GM21423 (cell line): Measurements from ENCODE around the gene TRIM29.

Experiments
- ATAC-seq: cut with Tn5 transposase; IDR thresholded peaks from one replicate; pipeline ENCODE4 v1.9.1; 2021; ENCODE audit warnings: mild to moderate bottlenecking, moderate library complexity; ENCODE audit not compliant: unreplicated experiment

TRIM29 gene

DNA sequence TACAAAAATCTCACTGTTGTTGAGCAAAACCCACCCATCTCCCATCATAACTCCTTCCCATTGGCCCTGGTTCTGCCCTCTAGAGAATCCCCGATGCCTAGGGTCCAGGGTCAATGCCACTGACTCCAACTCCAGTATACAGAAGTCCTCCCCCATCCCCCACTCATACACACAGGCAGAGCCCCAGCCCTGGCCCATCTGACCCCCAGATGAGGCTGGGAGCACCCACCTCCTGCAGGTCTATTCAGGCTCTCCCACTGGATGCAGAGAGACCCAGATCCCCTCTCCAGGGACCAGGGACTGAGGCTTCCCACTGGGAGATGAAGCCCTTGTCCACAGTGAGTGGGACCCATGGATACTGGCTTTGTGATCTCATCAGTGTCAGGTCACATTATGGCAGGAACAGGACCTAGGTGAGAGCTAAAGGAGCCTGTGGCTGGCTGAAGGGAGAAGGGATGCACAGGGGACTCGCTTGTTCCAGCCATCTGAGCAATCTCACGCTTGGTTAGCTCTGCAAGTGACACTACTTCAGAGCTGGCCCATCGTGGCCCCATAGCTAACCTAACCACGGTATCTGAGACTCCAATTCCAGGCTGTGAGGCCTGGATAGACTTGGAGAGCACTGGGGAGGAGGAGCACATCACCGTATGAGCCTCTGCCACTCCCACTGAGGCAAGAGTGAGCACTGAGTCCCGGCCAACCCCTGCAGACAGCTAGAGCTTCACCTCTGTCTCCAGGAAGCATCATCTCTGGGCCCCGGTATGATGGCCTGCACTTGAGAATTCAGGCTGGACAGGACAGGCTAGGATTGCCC, 35.7 kb downstream of the TRIM29 start:
- no peak for ATAC-seq

DNA sequence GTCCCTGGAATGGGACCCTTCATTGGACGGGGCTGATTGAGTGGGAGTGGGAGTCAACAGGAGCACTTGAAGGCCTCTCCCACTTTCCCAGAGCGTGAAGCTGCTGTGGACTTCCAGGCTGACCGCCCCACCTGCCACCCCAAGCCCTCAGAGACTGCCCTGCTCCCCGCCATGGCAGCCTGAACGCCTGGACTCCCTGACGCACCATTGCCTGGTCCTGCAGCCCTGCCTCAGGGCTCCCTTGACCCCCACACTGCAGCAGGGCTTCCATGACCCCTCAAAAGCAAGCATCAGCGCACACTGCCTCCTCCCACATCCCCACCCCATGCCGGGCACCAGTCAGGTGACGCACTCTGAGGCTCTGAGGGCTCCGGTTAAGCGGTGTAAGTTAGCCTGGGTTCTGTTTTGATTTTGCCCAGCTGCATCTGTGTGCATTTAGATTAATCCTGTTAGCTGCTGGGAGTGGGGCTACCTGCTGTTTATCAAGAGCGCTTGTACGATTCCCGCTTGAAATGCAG, 39.4 kb downstream of the TRIM29 start:
- ATAC-seq, result no peak

DNA sequence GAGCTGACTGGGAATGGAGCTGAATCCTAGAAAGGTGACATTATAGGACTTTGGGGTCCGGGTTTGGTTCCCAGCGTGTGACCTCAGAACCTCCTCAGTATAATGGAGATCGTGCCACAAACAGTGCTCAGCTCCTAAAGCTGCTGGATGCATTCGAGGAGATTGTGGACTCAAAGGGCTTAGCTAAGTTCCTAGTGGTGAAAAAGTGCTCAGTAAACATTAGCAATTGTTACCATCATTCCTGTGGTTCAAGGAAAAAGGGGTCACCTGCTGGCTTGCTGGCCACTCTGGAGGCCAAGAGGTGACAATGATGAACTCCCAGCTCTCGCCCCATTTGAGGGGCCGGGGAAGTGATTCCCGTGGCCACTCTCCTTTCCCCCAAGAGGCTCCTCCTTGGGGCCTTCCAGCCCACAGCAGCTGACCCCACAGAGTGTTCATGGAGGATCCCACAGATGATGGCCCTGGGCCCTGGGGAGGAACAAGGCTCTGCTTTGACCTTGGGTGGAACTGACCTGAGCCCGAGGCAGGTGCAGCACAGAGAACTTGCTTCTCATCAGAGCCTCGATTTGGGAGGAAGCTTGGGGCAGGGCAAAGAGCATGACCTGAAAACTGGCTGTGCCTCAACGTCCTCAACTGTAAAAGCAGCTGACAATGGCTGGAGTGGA, 40.1 kb downstream of the TRIM29 start:
- no peak for ATAC-seq

DNA sequence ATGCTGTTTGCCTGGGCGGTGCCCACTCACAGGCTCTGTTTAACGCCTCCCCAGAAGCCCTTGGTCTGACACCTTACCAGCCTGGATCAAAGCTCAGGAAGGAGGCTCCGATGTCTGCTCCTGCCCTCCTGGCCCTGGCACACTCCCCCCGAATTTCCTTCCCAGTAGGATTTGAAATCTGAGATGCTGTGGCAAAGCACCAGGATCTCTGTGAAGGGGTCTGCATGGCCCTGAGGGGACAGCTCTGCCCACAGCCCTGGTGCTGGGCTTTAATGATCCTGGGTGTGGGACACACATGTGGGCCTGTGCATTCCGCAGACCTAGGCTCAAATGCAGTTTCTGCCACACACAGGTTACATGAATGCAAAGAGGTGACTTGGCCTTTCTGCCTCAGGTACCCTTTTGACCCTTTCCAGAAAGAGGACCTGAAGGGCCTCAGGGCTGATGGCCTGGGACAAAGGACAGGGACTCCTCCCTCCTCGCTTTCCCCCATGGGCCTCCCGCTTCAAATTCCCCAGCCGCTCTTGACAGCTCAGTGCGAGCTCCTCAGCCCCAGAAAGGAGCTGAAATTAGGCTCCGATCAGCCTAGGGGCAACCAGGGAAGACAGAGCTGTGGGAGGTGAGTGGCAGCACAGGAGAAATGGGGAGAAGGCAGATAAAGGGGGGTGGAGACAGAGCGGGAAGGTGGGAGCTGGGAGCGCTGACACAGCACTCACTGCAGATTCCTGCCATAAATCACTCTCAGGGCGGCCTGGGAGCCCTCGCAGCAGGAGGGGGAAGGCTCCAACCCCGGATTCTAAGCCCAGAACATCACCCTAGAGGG, 41.3 kb downstream of the TRIM29 start:
- no peak for ATAC-seq

DNA sequence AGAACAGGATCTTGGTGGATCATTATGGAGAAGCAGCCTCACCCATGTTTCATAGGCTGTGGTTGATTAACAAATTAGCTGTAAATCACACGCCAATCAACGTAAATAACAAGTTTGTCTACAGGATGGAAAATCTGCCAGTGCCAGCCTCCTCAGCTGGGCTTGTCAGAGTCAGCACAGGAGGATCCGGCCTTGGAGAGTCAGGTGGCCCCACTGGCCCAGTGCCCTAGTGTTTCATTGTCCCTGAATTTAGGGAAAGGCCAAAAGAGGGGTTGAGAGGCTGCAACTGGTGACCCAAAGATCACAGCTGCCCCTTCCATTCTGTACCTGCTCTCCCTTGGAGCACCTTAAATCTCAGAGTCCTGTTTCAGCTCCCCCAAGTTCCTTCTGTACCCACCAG, 42.4 kb downstream of the TRIM29 start:
- no peak for ATAC-seq

DNA sequence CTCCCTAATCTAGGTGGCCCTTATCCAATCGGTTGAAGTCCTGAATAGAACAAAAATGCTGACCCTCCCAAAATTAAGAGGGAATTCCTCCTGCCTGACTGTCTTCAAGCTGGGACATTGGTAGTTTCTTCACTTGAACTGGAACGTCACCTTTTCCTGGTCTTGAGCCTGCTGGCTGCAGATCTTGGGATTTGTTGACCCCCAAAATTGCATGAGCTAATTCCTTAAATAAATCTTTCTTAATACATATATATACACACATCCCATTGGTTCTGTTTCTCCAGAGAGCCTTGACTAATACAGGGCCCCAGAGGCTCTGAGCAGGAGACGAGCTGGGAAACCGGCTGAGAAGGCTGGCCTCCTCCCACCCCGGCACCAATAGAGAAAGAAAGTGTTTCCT, 46.2 kb downstream of the TRIM29 start:
- ATAC-seq, result no peak

DNA sequence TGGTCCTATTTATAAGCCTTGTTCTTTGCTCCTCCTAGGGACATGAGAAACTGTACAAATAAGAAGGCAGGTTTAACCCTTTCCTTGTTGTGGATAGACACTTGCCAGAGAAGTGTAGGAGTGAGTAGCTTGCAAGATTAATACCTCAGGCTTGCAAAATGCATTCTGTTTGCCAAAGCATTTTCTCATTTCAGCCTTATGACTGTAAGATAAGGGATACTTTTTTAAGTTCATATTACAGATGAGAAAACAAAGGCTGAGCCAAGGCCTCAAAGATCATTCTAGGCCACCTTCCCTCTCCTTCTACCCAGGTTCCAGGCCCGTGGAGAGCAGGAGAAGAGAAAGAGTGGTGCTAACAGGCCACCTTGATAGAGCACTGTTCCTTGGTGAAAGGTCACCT, 46.8 kb downstream of the TRIM29 start:
- ATAC-seq, result no peak

DNA sequence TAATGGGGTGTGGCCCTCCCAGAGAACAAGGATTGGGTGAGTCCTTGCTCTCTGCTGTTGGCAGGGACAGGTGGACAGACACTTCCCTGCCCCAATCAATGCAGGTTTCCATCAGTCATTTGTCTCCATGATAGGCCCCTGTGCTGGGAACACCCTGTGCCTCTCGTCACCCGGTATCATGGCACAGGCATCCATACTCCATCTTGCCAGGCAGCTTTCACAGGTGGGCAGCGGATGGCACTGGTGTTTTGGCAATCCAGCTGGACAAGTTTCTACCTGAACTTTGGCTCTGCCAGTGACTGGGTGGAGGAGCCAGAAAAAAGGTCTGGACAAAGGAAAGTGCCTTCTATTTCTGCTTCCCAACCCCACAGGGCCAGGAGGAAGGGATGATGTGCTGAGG, 47.5 kb downstream of the TRIM29 start:
- no peak for ATAC-seq

DNA sequence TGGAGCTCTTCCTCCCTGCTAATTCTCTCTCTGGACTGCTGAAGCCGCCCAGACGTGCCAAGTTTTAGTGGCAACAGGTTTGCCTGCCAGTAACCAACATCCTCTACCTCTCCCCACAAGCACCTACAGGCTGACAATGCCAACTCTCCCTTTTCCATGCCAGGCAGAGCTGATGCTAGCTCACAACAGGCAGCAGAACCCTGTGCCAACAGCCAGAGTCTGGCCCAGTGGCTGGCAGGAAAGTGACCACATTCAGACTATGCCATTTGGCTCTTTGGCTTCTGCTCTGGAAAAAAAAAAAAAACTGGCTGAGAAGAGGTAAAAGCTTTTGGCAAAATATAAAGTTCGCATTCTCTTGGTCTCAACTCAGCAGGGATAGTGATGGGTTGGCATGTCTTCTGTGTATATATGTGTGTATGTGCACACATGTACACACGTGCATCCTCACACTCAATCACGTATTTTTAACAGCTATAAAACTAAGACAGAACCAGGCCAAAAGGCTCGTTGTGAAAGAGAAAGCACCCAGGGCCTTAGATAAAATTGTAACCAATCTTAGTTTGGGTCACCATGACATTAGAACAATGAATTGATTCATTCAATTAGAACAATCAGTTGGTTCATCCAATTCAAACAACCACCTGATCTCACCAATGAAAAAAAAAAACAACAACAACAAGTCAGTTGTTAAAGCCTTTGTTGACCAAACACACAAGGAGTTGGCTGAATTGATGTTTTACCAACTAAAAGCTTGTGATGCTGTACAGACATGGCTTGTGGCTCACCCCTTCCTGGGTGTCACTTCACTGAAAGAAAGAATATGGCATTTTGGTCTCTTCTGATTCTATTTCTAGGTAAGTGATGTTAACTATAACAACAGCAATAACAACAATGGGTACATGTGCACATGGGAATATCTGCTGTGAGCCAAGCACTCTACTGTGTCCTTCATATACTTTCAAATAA, 48.6 kb downstream of the TRIM29 start:
- no peak for ATAC-seq

DNA sequence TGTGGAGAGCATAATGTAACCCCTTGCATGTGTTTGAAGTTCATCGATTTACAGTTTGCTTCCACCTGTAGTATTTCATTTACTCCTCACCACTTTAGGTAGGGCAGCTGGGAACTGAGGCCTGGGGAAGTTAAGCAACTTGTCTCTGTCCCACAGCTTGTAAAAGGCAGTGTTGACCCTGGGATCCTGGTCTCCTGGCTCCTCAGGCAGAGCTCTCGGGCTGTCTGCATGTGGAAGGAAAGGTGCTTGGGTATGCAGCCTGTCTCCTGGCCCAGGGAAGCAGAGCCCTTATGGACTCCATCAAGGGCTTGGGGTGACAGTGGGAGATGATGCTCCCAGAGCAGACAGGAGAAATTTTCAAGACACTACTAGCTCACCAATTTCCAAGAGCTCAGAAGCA, 49.9 kb downstream of the TRIM29 start:
- ATAC-seq, result no peak

DNA sequence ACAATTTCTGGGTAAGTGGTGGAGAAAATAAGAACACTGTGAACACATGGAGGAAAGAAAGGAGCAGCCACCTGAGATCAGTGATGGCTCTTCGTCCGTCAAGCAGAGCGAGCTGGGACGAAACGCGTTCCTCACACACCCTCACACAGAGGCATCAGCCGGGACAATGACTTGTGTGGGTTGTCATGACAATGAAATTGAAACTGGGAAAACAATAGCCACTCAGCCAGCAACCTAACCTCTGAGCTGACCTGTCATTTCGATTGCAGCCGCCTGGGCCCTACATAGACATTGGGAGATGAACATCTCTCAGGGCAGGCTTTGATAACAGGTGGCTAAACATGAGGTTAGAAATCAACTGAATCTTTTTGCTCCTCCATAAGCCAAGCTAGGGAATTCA, 51.3 kb downstream of the TRIM29 start:
- ATAC-seq, result no peak

DNA sequence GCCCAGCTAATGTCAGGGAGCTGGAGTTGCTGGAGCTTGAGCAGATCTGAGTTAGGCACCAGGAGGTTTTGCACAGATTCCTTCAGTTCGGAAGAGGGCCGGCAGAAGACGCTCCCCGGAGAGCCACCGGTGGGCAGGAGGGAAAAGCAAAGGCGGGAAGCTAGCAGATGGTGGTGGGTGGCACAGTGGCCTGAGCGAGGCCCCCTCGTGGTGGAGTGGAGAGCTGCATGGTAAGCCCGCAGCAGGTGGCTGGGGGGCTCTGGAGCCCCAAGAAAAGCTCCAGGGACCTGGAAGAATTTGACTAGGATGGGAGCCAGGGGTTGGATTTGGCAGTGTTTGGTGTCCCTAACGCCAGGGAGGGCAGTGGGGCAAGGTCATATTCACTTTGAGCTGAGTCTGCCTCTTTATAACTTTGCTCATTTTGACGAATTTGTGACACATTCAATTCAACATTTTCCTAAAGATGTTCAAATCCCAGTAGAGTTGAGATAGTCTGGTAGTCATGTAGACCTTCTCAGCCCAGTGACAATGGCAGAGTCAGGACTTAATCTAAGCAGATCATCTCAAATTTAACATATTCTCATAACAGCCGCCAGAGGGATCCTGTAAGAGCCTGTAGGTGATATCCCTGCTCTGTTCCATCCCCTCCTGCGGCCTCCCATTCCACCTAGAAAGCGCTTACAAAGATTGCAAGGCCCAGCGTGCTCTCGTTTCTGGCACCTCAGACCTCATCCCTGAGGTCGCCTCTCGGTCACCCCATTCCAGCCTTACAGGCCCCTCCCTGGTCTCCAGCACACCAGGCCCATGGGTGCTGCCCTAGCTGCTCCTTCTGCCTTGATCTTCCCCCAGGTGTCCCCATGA, 57.9 kb downstream of the TRIM29 start:
- no peak for ATAC-seq

DNA sequence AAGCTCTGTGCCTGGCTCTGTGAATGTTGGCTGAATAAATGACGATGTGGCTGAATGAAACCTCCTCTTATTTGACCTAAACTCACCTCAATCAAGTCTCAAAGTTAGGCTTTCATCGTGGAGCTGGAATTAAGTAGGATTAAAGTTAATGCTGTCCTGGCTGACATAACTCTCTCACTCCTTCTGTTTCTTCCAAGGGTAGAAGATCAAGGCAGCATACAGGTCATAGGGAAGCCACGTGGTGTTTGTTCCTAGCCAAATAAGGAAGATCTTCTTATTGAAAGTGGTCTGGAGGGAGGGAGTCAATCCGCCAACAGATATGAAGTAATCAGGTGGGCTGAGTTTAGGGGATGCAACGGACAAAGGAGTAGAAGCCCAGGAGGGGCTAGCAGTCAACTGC, 59.5 kb downstream of the TRIM29 start:
- no peak for ATAC-seq

DNA sequence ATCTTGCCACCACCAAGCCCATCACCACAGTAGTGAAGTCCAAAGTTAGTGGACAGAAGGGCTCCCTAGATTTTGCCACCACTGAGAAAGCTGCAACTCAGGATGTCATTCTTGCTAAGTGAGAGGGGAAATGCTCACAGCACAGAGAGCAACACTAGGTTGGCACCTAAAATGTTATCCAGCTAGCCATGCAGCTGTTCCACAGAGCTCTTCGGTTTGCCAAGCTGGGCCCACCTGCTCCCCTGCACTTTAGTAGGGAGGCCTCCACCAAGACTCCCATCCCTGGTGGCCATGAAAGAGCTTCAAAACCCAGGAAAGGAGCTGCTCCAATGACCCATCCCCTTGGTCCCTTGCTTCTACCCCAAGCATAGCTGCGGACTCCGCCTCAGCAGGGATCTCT, 63.8 kb downstream of the TRIM29 start:
- ATAC-seq, result no peak

DNA sequence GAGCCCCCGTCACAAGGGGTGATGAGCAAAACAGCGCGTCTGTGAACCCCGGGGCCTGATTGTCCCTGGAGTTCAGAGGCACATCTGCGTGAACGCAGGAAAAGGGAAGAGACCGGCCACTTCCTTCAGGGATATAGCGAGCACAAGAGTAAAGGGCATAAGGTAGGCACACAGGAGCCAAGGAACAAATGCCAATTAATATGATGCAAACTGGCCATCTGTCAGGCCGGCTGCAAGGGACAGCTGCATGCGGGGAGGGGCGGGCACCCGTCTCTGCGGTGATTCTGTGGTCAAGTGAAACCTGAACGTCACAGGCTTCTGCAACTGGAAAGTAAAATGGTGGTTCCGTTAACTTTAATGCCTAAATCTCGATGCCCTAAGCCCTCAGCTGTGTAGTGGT, 64.7 kb downstream of the TRIM29 start:
- no peak for ATAC-seq

DNA sequence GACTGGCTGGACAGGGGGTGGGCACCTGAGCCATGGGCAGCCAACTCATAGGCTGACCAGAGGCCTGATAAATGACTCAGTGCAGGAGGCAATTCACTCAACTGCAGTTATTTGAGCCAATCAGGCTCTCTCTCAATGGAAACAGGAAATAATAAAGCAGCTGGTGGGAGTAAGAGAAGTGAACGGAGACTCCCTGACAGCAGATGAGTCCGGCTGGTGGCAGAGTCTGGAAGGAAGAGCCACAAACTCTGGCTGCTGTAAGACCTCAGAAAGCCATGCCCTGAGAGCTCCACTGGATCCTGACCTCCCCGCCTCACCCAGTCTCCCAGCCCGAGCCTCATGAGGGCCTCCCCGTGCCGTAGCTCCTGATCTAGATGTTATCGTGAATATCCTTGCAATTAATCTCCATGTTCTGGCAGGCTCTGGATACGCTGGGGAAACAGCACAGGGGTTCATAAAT, 69.8 kb downstream of the TRIM29 start:
- no peak for ATAC-seq

DNA sequence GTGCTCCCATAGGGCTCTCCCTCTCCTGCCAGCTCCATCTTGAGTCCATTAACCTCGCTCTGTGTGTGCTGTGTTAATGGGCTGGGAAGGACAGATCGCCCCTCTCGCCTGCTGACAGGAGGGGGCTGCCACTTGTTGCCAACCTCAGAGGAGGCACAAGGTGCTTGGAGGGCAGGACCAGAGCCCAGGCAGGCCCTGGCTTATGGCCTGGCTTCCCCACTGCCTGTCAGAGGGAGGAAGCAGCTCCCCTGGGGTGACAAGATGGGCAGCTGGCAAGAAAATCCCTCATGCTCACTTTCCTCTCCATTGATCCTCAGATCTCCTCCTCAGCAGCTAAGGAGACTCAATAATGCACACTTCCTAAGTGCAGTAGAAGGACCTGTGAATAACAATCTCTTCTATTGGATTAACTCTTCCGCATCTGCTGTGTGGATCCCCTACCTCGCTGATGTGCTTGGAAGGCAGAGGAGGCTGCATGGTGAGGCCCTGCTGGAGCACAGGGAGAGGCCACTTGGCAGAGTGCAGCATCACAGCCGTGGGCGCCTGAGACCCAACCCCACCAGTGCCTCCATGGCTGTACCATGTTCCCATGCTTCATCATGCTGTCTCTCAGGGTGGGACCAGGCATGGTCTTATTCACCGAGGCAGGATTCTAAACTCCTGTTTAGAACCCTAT, 70.3 kb downstream of the TRIM29 start:
- ATAC-seq, result no peak

DNA sequence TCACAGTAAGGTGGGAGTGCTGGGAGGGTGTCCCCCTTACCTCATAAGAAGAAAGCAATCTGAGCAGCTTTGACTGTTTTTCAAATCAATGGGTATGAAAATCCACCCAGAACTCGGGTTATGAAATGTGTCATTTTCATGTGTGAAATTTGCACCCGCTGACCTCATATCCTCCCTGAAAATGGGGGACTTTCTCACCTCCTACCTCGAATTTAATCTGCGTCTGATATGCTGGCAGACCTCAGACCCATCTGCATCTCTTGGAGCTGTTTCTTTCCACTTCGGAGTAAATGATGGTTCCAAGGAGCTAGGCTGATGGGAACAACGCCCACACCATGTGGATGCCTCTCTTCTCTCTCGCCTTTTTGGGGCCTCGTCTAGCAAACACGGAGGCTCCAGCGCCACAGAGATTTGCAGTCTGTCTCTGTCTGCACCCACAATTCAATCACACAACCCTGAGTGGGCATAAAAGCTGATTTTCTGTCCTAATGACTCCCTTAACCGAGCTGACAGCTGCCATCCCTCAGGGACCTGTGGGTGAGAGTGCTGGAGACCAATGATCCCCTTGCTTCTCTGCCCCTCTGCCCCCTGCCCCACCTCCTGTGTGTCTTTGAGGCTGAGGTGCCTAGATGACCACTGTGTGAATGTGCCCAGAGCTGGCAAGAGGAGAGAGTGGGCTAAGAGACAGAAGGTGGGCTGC, 71.0 kb downstream of the TRIM29 start:
- no peak for ATAC-seq
